ENCODE results near the gene RAP1GDS1. TPM values are rescaled to one million over a fixed set of nuclear protein-coding genes. Genes with fewer than 3 reads are reported as not detected.
"Not testable (repeated sequence)": the region's sequence is repeated elsewhere in the genome, so short reads cannot be mapped to it uniquely, and the experiment has no call there.

RAP1GDS1 gene
- total RNA-seq, 1 donor from 2014 or later, result 66.3 TPM

DNA sequence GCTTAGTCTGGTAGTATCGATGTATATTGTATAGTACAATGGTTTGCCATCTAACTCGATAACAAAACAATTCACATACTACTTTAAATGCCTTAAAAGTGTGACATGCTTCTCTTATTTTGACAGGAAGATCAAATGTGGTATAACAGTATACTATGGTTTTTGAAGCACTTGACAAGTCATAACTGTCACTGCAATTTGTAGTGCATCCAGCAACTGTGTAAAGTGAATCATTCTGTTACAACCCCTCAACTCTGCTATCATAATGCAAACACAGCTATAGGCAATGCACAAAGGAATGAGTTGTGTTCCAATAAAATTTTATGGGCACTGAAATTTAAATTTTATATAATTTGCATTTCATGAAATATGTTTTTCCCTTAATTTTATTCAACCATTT lies 14.0 kb downstream of the RAP1GDS1 start:
- no peak for TF ChIP-seq CTCF (IDR thresholded peaks at IDR 0.05; ENCODE audit: insufficient read depth, low read length, severe bottlenecking)
- Histone ChIP-seq H3K27me3 (ENCODE audit: control insufficient read depth, insufficient read depth, low read length) (no peaks in the 10 kb centered on the region), H3K36me3 (ENCODE audit: control insufficient read depth, insufficient read depth, low read length) (no peaks in the 10 kb centered on the region), H3K4me3 (ENCODE audit: low read depth, low read length) (no peak overlapping the region)
- FAIRE-seq (no peak), DNase-seq (ENCODE audit: low read depth) (no peak)

GRCh38 chr4:98283219-98284189 lies 22.3 kb downstream of the RAP1GDS1 start:
- FAIRE-seq (no peak), DNase-seq (ENCODE audit: low read depth) (peak; percentile 36)
- TF ChIP-seq CTCF (IDR thresholded peaks at IDR 0.05; ENCODE audit: insufficient read depth, low read length, severe bottlenecking), result no peak
- Histone ChIP-seq H3K27me3 (ENCODE audit: control insufficient read depth, insufficient read depth, low read length) (no peaks in the 10 kb centered on the region), H3K36me3 (ENCODE audit: control insufficient read depth, insufficient read depth, low read length) (no peaks in the 10 kb centered on the region), H3K4me3 (ENCODE audit: low read depth, low read length) (no peak overlapping the region)

DNA sequence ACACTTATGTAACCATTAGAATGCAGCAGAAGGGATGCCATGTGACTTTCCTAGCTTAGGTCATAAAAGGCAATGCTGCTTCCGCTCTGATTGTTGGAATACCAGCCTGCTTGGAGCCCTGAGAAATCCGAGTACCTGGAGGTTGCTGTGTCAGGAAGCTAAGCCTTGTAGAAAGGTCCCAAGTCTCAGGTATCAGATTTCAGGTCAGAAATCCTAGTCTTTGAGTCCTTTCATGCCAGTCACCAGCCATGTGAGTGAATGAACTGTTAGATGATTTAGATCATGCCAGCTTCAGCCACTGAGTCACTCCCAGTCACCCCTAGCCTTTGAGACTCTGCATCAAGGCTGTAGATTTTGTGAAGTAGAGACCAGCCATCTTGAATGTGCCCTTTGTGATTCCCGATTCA lies 23.5 kb downstream of the RAP1GDS1 start:
- H3K36me3 ChIP-seq (ENCODE audit: control insufficient read depth, insufficient read depth, low read length), result no peaks in the 10 kb centered on the region
- no peak overlapping the region for H3K4me3 ChIP-seq (ENCODE audit: low read depth, low read length)
- TF ChIP-seq CTCF (IDR thresholded peaks at IDR 0.05; ENCODE audit: insufficient read depth, low read length, severe bottlenecking), result no peak
- FAIRE-seq (no peak), DNase-seq (ENCODE audit: low read depth) (peak; percentile 58)
- no peaks in the 10 kb centered on the region for H3K27me3 ChIP-seq (ENCODE audit: control insufficient read depth, insufficient read depth, low read length)

- no peak overlapping the region for H3K4me3 ChIP-seq (ENCODE audit: low read depth, low read length)
- FAIRE-seq (no peak), DNase-seq (ENCODE audit: low read depth) (no peak)
- no peak for TF ChIP-seq CTCF (IDR thresholded peaks at IDR 0.05; ENCODE audit: insufficient read depth, low read length, severe bottlenecking)
- no peaks in the 10 kb centered on the region for H3K27me3 ChIP-seq (ENCODE audit: control insufficient read depth, insufficient read depth, low read length)
- H3K36me3 ChIP-seq (ENCODE audit: control insufficient read depth, insufficient read depth, low read length), result no peaks in the 10 kb centered on the region
These were observed 24.5 kb downstream of the RAP1GDS1 start for GRCh38 chr4:98285676-98286075.

DNA sequence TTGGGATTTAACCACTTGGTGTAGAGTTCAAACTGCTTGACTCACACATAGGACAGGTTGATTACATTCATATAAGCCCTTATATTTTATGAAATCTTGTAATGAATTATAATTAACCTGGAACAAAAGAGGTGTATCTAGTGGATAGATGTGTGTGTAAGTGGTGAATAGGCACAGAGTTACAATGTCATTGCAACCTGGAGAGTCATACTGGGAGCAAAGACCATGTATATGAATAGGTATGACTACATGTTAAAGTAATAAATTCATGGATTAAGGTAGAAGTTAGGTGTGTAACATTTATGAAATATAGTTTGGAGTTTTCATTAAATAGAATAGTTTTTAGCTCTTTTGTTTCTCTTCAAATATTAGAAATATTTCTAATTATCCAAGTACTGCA lies 26.1 kb downstream of the RAP1GDS1 start:
- no peak for FAIRE-seq
- DNase-seq (ENCODE audit: low read depth), result no peak
- H3K4me3 ChIP-seq (ENCODE audit: low read depth, low read length), result no peak overlapping the region
- no peaks in the 10 kb centered on the region for H3K36me3 ChIP-seq (ENCODE audit: control insufficient read depth, insufficient read depth, low read length)
- no peak for TF ChIP-seq CTCF (IDR thresholded peaks at IDR 0.05; ENCODE audit: insufficient read depth, low read length, severe bottlenecking)
- H3K27me3 ChIP-seq (ENCODE audit: control insufficient read depth, insufficient read depth, low read length), result no peaks in the 10 kb centered on the region

DNA sequence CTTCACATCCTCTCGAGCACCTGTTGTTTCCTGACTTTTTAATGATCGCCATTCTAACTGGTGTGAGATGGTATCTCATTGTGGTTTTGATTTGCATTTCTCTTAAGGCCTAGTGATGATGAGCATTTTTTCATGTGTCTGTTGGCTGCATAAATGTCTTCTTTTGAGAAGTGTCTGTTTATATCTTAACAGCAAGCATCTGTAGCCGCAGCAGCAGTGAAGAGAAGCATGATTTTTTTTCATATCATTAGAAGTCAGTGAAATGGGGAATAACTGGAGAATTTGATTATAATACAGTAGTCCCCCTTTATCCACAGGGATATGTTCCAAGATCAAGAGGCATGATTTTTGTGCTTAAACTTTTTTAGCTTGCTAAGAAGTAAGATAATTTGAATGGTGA lies 27.5 kb downstream of the RAP1GDS1 start:
- not testable (repeated sequence) for H3K36me3 ChIP-seq (ENCODE audit: control insufficient read depth, insufficient read depth, low read length); H3K27me3 ChIP-seq (ENCODE audit: control insufficient read depth, insufficient read depth, low read length); H3K4me3 ChIP-seq (ENCODE audit: low read depth, low read length); FAIRE-seq; DNase-seq (ENCODE audit: low read depth)

All from bronchial epithelial cell (primary cell).